Fibroblast of skin of back (primary cell): ENCODE results near the gene RAB36.
"Not testable (repeated sequence)": the region's sequence is repeated elsewhere in the genome, so short reads cannot be mapped to it uniquely, and the experiment has no call there.

ENCODE experiments used
- DNase-seq: peaks from one replicate; pipeline ENCODE4 v3.0.0-alpha.2; 2013

The RAB36 gene

GRCh38 chr22:23121000-23121421 lies 24.3 kb upstream of the RAB36 start:
- no peak for DNase-seq

GRCh38 chr22:23121424-23121823 lies 23.9 kb upstream of the RAB36 start:
- DNase-seq, result no peak

DNA sequence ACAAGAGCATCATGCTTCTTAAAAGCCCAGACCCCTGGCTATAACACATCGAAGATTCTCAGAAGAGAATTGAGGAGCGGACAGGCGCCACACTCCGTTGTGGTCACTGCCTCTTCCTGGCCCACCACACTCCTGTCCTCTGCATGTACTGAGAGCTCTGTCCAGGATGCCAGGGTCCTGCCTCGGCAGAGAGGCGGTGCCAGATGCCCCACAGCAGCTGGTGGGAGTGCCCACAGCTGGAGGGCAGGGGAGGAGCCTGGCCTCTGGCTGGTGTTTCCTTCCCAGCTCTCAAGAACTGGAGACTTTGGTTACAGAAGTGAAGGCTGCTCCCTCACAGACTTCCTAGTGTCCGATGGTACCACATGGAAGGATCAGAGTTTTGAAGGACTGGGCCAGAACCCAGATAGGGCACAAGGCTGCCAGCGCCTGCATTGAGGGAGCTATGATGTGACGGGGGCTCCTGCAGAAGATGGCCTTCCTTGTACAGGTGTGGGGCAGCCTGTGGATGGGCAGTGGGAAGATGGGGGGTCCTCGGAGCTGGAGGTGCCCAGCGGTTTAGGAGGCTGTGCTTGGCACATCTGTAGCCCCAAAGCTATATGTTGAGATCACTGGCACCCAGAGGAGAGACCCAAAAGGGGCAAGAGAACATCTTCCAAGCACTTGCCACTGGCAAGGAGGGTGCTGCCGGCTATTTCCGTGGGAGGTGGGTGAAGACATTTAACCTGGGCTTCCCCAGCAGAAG lies 22.9 kb upstream of the RAB36 start:
- no peak for DNase-seq

- no peak for DNase-seq
These were observed 22.1 kb upstream of the RAB36 start for GRCh38 chr22:23122992-23123803.

DNA sequence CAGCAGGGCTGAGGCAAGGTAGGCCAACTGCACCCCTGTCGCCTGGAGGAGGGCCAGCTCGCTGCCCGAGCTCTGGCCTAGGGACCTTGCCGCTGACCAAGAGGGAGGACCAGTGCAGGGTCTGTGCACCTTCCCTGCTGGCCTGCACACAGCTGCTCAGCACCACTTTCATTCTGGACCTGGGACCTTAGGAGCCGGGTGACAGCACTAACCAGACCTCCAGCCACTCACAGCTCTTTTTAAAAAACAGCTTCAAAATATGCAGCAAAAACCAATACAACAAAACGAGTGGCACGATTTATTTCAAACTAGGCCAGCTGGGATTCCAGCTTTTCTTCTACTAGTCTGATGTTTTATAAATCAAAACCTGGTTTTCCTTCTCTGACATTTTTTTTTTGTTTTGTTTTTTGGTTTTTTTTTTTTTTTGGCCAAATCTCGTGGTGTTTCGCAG lies 21.4 kb upstream of the RAB36 start:
- DNase-seq, result no peak

GRCh38 chr22:23124611-23125511 lies 20.4 kb upstream of the RAB36 start:
- no peak for DNase-seq

GRCh38 chr22:23125512-23126103 lies 19.7 kb upstream of the RAB36 start:
- DNase-seq, result no peak

DNA sequence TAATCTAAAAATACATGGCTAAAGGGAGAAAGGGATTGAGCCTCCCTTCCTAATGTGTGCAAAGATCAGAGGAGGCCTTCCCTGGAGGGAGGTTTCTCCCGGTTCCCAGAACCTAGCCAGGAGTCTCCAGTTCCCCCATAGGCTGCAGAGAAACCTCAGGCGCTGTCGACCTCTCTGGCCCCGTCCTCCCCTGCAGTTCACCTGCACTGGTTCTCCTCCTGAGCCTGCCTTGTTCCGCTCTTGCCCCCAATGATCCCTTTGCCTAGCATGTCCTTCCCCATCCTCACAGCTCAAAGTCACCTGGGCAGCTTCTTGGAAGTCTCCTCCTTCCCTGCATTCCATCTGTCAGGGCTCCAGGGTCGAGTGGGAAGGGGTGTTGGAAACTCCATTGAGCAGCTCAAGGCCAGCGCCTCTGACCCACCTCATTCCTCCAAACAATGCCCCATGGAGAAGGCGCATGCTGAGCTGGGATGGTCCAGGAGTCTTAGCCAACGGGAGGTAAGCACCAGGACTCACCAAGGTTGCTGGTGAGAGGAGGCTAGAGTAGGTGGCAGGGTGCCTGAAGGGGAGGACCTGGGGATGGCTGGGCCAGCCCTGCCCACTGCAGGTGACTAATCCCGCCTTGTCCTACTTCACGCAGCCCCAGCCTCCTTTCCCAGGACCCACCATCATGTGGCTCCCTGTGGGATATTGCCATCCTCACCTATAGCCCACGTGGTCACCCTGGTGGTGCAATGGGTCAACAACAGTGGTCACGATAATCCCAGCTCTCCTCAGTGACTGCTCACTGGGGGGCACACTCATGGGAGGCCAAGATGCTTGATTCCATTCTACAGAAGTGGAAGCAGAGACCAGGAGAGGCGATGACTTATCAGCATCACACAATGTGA lies 18.9 kb upstream of the RAB36 start:
- DNase-seq, result no peak

- DNase-seq, result no peak
These were observed 18.1 kb upstream of the RAB36 start for GRCh38 chr22:23127055-23127756.

- DNase-seq, result no peak
These were observed 17.5 kb upstream of the RAB36 start for GRCh38 chr22:23127788-23128187.

DNA sequence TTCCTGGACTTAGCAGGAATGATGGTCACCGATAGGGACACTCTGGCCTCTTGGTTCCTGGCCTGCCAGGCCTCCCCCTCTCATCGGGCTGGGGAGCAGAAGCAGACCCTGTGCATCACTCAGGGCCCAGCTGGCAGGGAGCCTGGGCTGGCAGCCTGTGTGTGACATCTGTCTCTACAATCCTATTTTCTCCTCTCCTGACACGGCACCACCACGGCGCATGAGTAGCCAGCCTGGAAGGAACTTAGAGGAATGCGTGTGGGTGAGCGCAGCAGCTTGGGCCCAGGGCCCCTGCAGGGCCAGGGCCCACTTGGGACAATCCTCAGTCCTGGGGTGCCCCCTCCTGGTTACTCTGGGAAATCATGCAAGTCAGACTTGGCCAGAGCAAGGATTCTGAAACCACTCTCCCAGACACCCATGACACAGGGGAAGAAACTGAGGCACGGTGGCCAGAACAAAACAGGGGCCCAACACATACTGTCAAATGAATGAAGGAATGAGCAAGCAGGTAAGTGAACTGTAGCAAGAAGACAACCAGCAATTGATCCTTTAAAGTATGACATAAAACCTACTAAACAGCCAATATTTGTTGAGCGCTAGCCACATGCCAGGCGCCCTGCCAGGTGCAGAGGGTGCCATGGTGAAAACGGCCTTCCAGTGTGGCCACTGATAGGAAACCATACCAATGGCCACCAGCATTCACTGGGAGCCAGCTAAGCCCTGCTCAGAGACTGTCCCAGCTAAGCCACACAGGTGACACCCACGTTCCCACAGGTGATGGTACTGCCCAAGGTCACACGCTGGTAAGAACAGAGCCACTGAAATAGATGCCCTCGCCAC lies 16.8 kb upstream of the RAB36 start:
- peak; percentile 72 for DNase-seq

GRCh38 chr22:23129149-23129548 lies 16.1 kb upstream of the RAB36 start:
- no peak for DNase-seq

DNA sequence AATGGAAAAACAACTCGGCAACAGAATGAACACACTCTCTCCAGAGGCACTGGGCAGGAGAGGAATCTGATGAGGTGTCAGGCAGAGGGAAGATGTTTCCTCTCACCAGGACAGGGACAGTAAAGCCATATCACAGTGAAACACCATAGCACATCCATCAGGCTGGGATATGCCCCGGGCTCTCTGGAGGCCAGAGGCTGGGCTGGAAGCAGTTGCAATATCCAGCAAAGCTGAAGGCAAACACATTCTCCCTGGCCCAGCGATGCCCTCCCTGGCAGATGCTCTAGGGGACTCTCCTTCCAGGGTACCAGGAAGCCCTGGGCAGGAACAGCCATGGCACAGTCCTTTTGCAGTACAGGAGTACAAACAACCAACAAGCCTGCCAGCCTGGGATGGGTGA lies 14.6 kb upstream of the RAB36 start:
- DNase-seq, result no peak

DNA sequence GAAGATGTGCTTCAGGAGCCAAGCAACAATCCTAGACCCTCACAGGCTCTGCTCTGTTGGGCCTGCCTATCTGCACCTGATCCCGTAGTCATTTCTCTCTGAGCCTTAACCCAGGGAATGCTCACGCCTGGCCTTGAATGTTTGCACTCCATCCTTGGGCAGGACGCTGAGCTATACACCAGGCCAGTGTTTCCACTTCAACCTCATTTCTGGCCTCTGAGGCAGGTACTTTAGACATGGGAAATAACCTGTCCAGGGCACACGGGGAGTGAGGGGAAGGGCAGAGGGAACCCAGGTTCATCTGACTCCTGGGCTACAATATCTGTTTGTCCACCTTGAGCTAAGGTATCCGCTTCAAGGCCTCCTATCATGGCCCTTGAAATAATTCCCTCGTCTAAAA lies 13.3 kb upstream of the RAB36 start:
- DNase-seq, result no peak

- no peak for DNase-seq
These were observed 12.7 kb upstream of the RAB36 start for GRCh38 chr22:23132376-23133091.

DNA sequence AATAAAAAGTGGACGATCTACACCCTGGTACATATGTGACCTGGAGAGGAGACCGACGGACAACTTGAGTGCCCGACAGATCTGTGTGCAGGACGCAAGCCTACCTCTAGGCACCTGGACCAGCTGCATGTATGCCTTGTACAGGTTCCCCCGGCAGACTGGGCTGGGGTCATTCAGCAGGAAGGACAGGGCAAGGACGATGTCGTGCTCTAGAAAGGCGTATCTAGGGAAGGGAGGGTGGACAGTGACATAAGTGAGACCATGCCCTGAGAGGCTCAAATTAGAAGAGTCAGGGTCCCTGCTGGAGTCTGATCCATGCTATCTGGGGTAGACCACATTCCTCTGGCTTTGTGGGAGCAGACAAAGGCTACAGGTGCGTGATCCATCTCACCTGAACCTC lies 11.4 kb upstream of the RAB36 start:
- no peak for DNase-seq

GRCh38 chr22:23136991-23137390 lies 8.3 kb upstream of the RAB36 start:
- not testable (repeated sequence) for DNase-seq

- no peak for DNase-seq
These were observed 7.8 kb upstream of the RAB36 start for GRCh38 chr22:23137468-23137867.
